ENCODE results near the gene KLHL1. TPM values are rescaled to one million over a fixed set of nuclear protein-coding genes. Genes with fewer than 3 reads are reported as not detected.

The KLHL1 gene
- polyA plus RNA-seq, 1 of the 3 experiments (the other 2 are of a cell fraction) = not detected

DNA sequence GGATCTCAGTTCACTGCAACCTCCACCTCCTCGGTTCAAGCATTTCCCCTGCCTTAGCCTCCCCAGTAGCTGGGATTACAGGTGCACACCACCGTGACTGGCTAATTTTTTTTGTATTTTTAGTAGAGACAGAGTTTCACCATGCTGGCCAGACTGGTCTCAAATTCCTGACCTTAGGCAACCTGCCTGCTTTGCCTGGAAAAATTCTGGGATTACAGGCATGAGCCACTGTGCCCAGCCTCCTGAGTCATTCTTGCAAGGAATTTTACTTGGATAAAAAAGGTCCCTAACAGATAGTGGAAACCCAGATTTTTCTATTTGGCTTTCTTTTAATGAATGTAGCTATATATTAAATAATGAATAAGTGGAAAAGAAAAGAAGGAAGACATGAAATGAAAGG, 450.6 kb downstream of the KLHL1 start:
- H3K9ac ChIP-seq = no peak overlapping the region
- H2AFZ ChIP-seq (ENCODE audit: low read depth) = no peak overlapping the region
- no peaks in the 10 kb centered on the region for H3K9me2 ChIP-seq
- no peaks in the 10 kb centered on the region for H3K27me3 ChIP-seq (ENCODE audit: insufficient read depth)
- H3F3A ChIP-seq (replicated peaks; ENCODE audit: insufficient read depth) = no peaks in the 10 kb centered on the region
- H3K4me2 ChIP-seq = no peak overlapping the region
- H4K20me1 ChIP-seq (ENCODE audit: insufficient read depth) = no peaks in the 10 kb centered on the region
- no peak overlapping the region for H3K4me3 ChIP-seq (ENCODE audit: low read depth in 2 of 2, low read length in 1 of 2)
- no peak overlapping the region for H3K27ac ChIP-seq (ENCODE audit: low read depth in 2 of 2, low read length in 1 of 2)
- no peaks in the 10 kb centered on the region for H3K79me2 ChIP-seq (ENCODE audit: insufficient read depth)
- 18% methylated on average over 2 of the region's 2 CpGs for WGBS (ENCODE audit: low lambda C conversion rate)
- H3K9me3 ChIP-seq = 0 out of 2 replicates have a peak, but pooled peaks cover 5% of the 10 kb centered on the region
- ChIA-PET POLR2A (no interaction called here), CTCF (no interaction called here)
- no peaks in the 10 kb centered on the region for H3K36me3 ChIP-seq (replicated peaks in 1 of 2; ENCODE audit: control insufficient read depth in 1 of 2, insufficient read depth in 2 of 2, low read length in 1 of 2)
- no peaks in the 10 kb centered on the region for H3K4me1 ChIP-seq (ENCODE audit: control insufficient read depth in 1 of 2, insufficient read depth in 2 of 2, low read depth in 1 of 2, low read length in 1 of 2)
- TF ChIP-seq MXI1 (IDR thresholded peaks at IDR 0.05; ENCODE audit: low read depth, low read length) (no peak), NRF1 (IDR thresholded peaks at IDR 0.05; ENCODE audit: low read depth, low read length) (no peak), TCF12 (IDR thresholded peaks at IDR 0.05) (no peak), CTCF (IDR thresholded peaks at IDR 0.05) (no peak), RXRA (IDR thresholded peaks at IDR 0.05; ENCODE audit: borderline replicate concordance, low read depth) (no peak)
- DNase-seq = no peak

GRCh38 chr13:69654392-69654791, 453.9 kb downstream of the KLHL1 start:
- no peaks in the 10 kb centered on the region for H3K27me3 ChIP-seq (ENCODE audit: insufficient read depth)
- no peak overlapping the region for H3K4me2 ChIP-seq
- H3K9ac ChIP-seq = no peak overlapping the region
- no peak overlapping the region for H2AFZ ChIP-seq (ENCODE audit: low read depth)
- no peaks in the 10 kb centered on the region for H3K79me2 ChIP-seq (ENCODE audit: insufficient read depth)
- no peaks in the 10 kb centered on the region for H3K4me1 ChIP-seq (ENCODE audit: control insufficient read depth in 1 of 2, insufficient read depth in 2 of 2, low read depth in 1 of 2, low read length in 1 of 2)
- 65% methylated on average over 5 of the region's 5 CpGs for WGBS (ENCODE audit: low lambda C conversion rate)
- CTCF ChIA-PET = no interaction called here
- H3F3A ChIP-seq (replicated peaks; ENCODE audit: insufficient read depth) = no peaks in the 10 kb centered on the region
- no peak for DNase-seq
- no peaks in the 10 kb centered on the region for H3K9me3 ChIP-seq
- no peaks in the 10 kb centered on the region for H3K9me2 ChIP-seq
- no peak overlapping the region for H3K27ac ChIP-seq (ENCODE audit: low read depth in 2 of 2, low read length in 1 of 2)
- no peak overlapping the region for H3K4me3 ChIP-seq (ENCODE audit: low read depth in 2 of 2, low read length in 1 of 2)
- POLR2A ChIA-PET = no interaction called here
- H4K20me1 ChIP-seq (ENCODE audit: insufficient read depth) = no peaks in the 10 kb centered on the region
- TF ChIP-seq NFIC (IDR thresholded peaks at IDR 0.05; ENCODE audit: borderline replicate concordance) (no peak), CTCF (IDR thresholded peaks at IDR 0.05) (no peak), MEF2A (IDR thresholded peaks at IDR 0.05; ENCODE audit: borderline replicate concordance, low read depth) (no peak), GABPA (IDR thresholded peaks at IDR 0.05; ENCODE audit: low read depth) (no peak), SIN3A (IDR thresholded peaks at IDR 0.05; ENCODE audit: borderline replicate concordance, low read depth, low read length) (no peak), JUND (IDR thresholded peaks at IDR 0.05) (no peak), RXRA (IDR thresholded peaks at IDR 0.05; ENCODE audit: borderline replicate concordance, low read depth) (no peak), FOXJ3 (CRISPR knock-in tag; IDR thresholded peaks at IDR 0.05) (no peak), SMC3 (IDR thresholded peaks at IDR 0.05; ENCODE audit: low read depth, low read length) (no peak), CHD2 (IDR thresholded peaks at IDR 0.05; ENCODE audit: low read length, partially characterized antibody) (no peak)
- TF ChIP-seq, protein P1, sequence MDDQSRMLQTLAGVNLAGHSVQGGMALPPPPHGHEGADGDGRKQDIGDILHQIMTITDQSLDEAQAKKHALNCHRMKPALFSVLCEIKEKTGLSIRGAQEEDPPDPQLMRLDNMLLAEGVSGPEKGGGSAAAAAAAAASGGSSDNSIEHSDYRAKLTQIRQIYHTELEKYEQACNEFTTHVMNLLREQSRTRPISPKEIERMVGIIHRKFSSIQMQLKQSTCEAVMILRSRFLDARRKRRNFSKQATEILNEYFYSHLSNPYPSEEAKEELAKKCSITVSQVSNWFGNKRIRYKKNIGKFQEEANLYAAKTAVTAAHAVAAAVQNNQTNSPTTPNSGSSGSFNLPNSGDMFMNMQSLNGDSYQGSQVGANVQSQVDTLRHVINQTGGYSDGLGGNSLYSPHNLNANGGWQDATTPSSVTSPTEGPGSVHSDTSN (IDR thresholded peaks at IDR 0.05) = no peak
- TF ChIP-seq, protein P2, sequence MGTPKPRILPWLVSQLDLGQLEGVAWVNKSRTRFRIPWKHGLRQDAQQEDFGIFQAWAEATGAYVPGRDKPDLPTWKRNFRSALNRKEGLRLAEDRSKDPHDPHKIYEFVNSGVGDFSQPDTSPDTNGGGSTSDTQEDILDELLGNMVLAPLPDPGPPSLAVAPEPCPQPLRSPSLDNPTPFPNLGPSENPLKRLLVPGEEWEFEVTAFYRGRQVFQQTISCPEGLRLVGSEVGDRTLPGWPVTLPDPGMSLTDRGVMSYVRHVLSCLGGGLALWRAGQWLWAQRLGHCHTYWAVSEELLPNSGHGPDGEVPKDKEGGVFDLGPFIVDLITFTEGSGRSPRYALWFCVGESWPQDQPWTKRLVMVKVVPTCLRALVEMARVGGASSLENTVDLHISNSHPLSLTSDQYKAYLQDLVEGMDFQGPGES (IDR thresholded peaks at IDR 0.05; ENCODE audit: low read depth, low read length) = no peak
- H3K36me3 ChIP-seq (replicated peaks in 1 of 2; ENCODE audit: control insufficient read depth in 1 of 2, insufficient read depth in 2 of 2, low read length in 1 of 2) = no peaks in the 10 kb centered on the region
